PC-3 (cell line): ENCODE results near the gene LILRB3.

Experiments used
- CTCF ChIP-seq: fragments of 300-600 bp; sonication (generic); conservative IDR thresholded peaks from 2 replicates; pipeline ENCODE4 v1.5.1; 2017; ENCODE audit warnings: antibody characterized with exemption, low read depth, mild to moderate bottlenecking, low read length
- EZH2 ChIP-seq: fragments of 300-600 bp; sonication (generic); IDR thresholded peaks from one replicate; pipeline ENCODE4 v1.6.1; 2017; ENCODE audit warnings: antibody characterized with exemption, mild to moderate bottlenecking, low read length; ENCODE audit not compliant: unreplicated experiment
- EZH2phosphoT487 ChIP-seq: fragments of 300-600 bp; sonication (generic); IDR thresholded peaks from 2 replicates; pipeline ENCODE4 v1.6.1; 2018; ENCODE audit warnings: mild to moderate bottlenecking, antibody characterized with exemption, low read length, borderline replicate concordance

GRCh38 chr19:54203151-54203611 lies 19.6 kb downstream of the LILRB3 start:
- TF ChIP-seq CTCF (no peak), EZH2 (no peak), EZH2phosphoT487 (no peak)
